Kidney epithelial cell (primary cell): ENCODE results near the gene SNTG2. TPM values are rescaled to one million over a fixed set of nuclear protein-coding genes. Genes with fewer than 3 reads are reported as not detected.

Experiments
- DNase-seq: peaks from one replicate; pipeline ENCODE4 v3.0.0-alpha.2; 2010; ENCODE audit warnings: low read depth
- H3K27me3 ChIP-seq: 2 replicates; pipeline ENCODE4 v1.6.0; 2011; ENCODE audit warnings: low read length; ENCODE audit not compliant: control insufficient read depth, insufficient read depth
- H3K36me3 ChIP-seq: 2 replicates; pipeline ENCODE4 v1.5.1; 2011; ENCODE audit warnings: low read length; ENCODE audit not compliant: control insufficient read depth, insufficient read depth
- H3K4me3 ChIP-seq: 2 replicates; pipeline ENCODE4 v1.5.1; 2011; ENCODE audit warnings: low read depth, mild to moderate bottlenecking, control low read depth, low read length
- CTCF ChIP-seq: IDR thresholded peaks from 2 replicates; pipeline ENCODE4 v1.5.1; 2011; ENCODE audit warnings: mild to moderate bottlenecking, moderate library complexity, low read length, control low read depth, inconsistent platforms; ENCODE audit not compliant: insufficient read depth, poor library complexity, severe bottlenecking
- total RNA-seq: library from RNA; depleted of rRNA; stranded (reverse); fragments of >200 nt; gene quantifications from 2 replicates; pipeline ENCODE4 v1.2.3, GENCODE V29; 2015

SNTG2 gene
- total RNA-seq, 1 donor from 2014 or later = 0.38 TPM

- DNase-seq = no peak
- no peaks in the 10 kb centered on the region for H3K27me3 ChIP-seq
- H3K4me3 ChIP-seq = no peak overlapping the region
- TF ChIP-seq CTCF = no peak
- H3K36me3 ChIP-seq = no peaks in the 10 kb centered on the region
Measured at GRCh38 chr2:916935-917334, 33.7 kb upstream of the SNTG2 start.

GRCh38 chr2:919672-920071 is 31.0 kb upstream of the SNTG2 start:
- H3K36me3 ChIP-seq = no peaks in the 10 kb centered on the region
- TF ChIP-seq CTCF = no peak
- H3K27me3 ChIP-seq = no peaks in the 10 kb centered on the region
- DNase-seq = no peak
- no peak overlapping the region for H3K4me3 ChIP-seq

- no peak overlapping the region for H3K4me3 ChIP-seq
- H3K27me3 ChIP-seq = no peaks in the 10 kb centered on the region
Measured at GRCh38 chr2:920573-920972, 30.1 kb upstream of the SNTG2 start.

GRCh38 chr2:920999-921398 is 29.6 kb upstream of the SNTG2 start:
- no peak overlapping the region for H3K4me3 ChIP-seq
- no peaks in the 10 kb centered on the region for H3K36me3 ChIP-seq
- DNase-seq = no peak
- no peaks in the 10 kb centered on the region for H3K27me3 ChIP-seq
- TF ChIP-seq CTCF = no peak

More at GRCh38 chr2:920573-920972, 30.1 kb upstream of the SNTG2 start:
- no peak for DNase-seq
- no peak for TF ChIP-seq CTCF
- H3K36me3 ChIP-seq = no peaks in the 10 kb centered on the region

GRCh38 chr2:922185-922584 is 28.5 kb upstream of the SNTG2 start:
- no peak for DNase-seq
- no peak overlapping the region for H3K4me3 ChIP-seq
- no peaks in the 10 kb centered on the region for H3K36me3 ChIP-seq
- no peaks in the 10 kb centered on the region for H3K27me3 ChIP-seq
- no peak for TF ChIP-seq CTCF

GRCh38 chr2:923832-924601 is 26.6 kb upstream of the SNTG2 start:
- DNase-seq = no peak
- no peaks in the 10 kb centered on the region for H3K27me3 ChIP-seq
- H3K4me3 ChIP-seq = no peak overlapping the region
- TF ChIP-seq CTCF = no peak
- no peaks in the 10 kb centered on the region for H3K36me3 ChIP-seq
